Psoas muscle (tissue), 8 donors: Measurements from ENCODE around the gene ZNF337. TPM values are rescaled to one million over a fixed set of nuclear protein-coding genes. Genes with fewer than 3 reads are reported as not detected.
"Not testable (repeated sequence)": the region's sequence is repeated elsewhere in the genome, so short reads cannot be mapped to it uniquely, and the experiment has no call there.

Experiments
- ATAC-seq, 4 donors: fragments of 200-7000 bp; cut with Tn5 transposase; one replicate each; pipeline ENCODE4 v1.9.1; 2020; ENCODE audit warnings: moderate library complexity in 3 of 4, mild to moderate bottlenecking in 2 of 4
- DNase-seq, 2 donors: peaks; one replicate each; pipeline ENCODE4 v3.0.0-alpha.2; 2020
- H3K27ac ChIP-seq: fragments of 200-600 bp; one replicate; pipeline ENCODE4 v1.8.0; 2022
- H3K27me3 ChIP-seq, 3 donors: fragments of 200-600 bp in 1 of 3; one replicate each; pipeline versions ENCODE4 v1.6.1 to v1.8.0; 2013 to 2022; ENCODE audit warnings: low read length in 2 of 3, mild to moderate bottlenecking in 2 of 3, moderate library complexity in 1 of 3; ENCODE audit not compliant: insufficient read depth in 3 of 3
- H3K36me3 ChIP-seq, 2 donors: fragments of 200-600 bp in 1 of 2; one replicate each; pipeline versions ENCODE4 v1.6.1 to v1.8.0; 2013 to 2022; ENCODE audit warnings: low read depth in 1 of 2, mild to moderate bottlenecking in 1 of 2, moderate library complexity in 1 of 2; ENCODE audit not compliant: insufficient read depth in 1 of 2
- H3K4me1 ChIP-seq: fragments of 200-600 bp; one replicate; pipeline ENCODE4 v1.8.0; 2022
- H3K4me3 ChIP-seq: fragments of 200-600 bp; one replicate; pipeline ENCODE4 v1.8.0; 2022; ENCODE audit warnings: mild to moderate bottlenecking
- H3K9me3 ChIP-seq: fragments of 200-600 bp; one replicate; pipeline ENCODE4 v1.8.0; 2022
- WGBS, 3 donors: extraction: QIAGEN DNeasy Blood & Tissue Kit; methylation state at CpG; one replicate each; pipeline versions ENCODE4 v1.1.6 to v1.1.7; 2013; 5-methylcytosine and 5-hydroxymethylcytosine counted together
- intact Hi-C, 2 donors: fragments of 100-400 bp; cut with DNase I; formaldehyde crosslinking; loops; one replicate each; pipeline versions ENCODE4 v1.11.0 to v1.14.2; 2022
- polyA plus RNA-seq, 3 donors: library from polyadenylated mRNA; stranded (reverse); fragments of 200-250 nt; gene quantifications; one replicate each; pipeline ENCODE4 v1.2.3, GENCODE V29; 2013
- total RNA-seq, 4 donors: library from RNA; stranded (reverse); fragmentation: NEBNext Ultra II Directional in 2 of 4; extraction: Animal tissue kit (Norgen Biotek cat#: 25700) in 2 of 4; gene quantifications; one replicate each; pipeline versions ENCODE4 v1.2.1 to v1.2.4, GENCODE V29; 2021 to 2023
- TF ChIP-seq, protein P1 (sequence below): fragments of 200-600 bp; IDR thresholded peaks from one replicate; pipeline ENCODE4 v1.8.0; 2022; ENCODE audit warnings: antibody characterized with exemption
- donor health status: healthy with polysubstance abuse.
- donor health status: DM: no; HTN: no; CAD: no; lungs with moderate emphysema.
- donor health status: Bipolar disorder and iron deficiency.
- donor health status: healthy.
- donor health status: DM: yes; HTN: yes; CAD: no.
- donor health status: DM: no; HTN: no; CAD: no.
- donor health status: DM: no; HTN: no; CAD: no.
- donor health status: DM: yes; HTN: yes; CAD: no.

ZNF337 gene
- total and polyA plus RNA-seq, 7 donors: 4.1 to 12.5 (median 8.0) TPM

- DNase-seq (peak; percentile 63 to 84), ATAC-seq (peak; percentile 97 to 99 (median 99))
- Histone ChIP-seq H3K27me3 (no peaks in the 10 kb centered on the region), H3K4me3 (peak overlapping the region; percentile 17), H3K9me3 (no peaks in the 10 kb centered on the region), H3K36me3 (peaks cover 2 to 16% of the 10 kb centered on the region in 2 donors), H3K27ac (peak overlapping the region; percentile 82), H3K4me1 (peaks cover 19% of the 10 kb centered on the region)
- WGBS, 3 donors: 28 to 30% (median 30%) methylated on average over 8 of the region's 8 CpGs
- intact Hi-C loops: loop anchor here in 1 of 2 donors (5.0 kb wide), 1 partner anchor 64 kb away; the partner anchor contains the start of gene NANP
- TF ChIP-seq, protein P1, sequence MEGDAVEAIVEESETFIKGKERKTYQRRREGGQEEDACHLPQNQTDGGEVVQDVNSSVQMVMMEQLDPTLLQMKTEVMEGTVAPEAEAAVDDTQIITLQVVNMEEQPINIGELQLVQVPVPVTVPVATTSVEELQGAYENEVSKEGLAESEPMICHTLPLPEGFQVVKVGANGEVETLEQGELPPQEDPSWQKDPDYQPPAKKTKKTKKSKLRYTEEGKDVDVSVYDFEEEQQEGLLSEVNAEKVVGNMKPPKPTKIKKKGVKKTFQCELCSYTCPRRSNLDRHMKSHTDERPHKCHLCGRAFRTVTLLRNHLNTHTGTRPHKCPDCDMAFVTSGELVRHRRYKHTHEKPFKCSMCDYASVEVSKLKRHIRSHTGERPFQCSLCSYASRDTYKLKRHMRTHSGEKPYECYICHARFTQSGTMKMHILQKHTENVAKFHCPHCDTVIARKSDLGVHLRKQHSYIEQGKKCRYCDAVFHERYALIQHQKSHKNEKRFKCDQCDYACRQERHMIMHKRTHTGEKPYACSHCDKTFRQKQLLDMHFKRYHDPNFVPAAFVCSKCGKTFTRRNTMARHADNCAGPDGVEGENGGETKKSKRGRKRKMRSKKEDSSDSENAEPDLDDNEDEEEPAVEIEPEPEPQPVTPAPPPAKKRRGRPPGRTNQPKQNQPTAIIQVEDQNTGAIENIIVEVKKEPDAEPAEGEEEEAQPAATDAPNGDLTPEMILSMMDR: no peak
These were observed 10.3 kb downstream of the ZNF337 start for GRCh38 chr20:25686081-25687067.

DNA sequence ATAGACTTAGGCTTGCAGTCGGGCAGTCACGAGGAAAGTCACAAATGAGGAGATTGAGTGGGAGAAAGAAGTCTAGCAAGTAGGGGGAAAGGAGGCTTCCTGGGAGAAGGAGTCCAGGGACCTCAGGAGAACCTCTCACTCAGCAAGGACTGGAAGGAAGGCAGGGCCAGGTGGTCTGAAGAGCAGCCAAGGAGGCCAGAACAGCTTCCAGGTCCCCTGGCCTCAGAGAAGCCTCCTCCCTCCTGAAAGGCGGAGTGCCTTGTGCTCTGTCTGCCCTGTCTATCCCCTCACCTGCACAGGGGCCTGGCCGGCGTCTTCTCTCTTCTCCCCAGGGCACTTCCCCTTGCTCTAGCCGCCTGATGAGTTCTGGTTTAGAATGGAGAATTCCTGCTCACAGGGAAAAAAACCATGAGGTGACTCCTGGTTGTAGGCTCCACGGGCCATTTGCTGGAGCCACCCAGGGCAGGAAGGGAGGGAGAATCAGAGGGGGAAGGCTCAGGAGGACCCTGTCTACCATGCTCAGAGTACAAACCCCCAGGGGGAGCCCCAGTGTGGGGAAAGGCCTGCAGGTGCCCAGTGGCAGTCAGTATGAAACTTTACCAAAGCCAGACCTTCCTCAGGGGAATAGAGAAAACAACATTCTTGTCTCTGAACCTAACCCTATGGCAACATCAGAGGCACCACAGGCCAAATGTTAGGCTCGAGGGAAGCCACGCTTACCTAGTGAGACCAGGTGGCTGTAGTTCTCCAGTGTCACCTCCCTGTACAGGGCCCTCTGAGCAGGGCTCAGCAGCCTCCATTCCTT, 11.2 kb downstream of the ZNF337 start:
- Histone ChIP-seq H3K27ac (peak overlapping the region; percentile 82), H3K36me3 (peaks cover 2 to 25% of the 10 kb centered on the region in 2 donors), H3K9me3 (no peaks in the 10 kb centered on the region), H3K4me3 (no peak overlapping the region), H3K4me1 (peaks cover 19% of the 10 kb centered on the region), H3K27me3 (no peaks in the 10 kb centered on the region)
- ATAC-seq: peak in 3 of 4 donors; percentile 7 to 29 (median 14)
- TF ChIP-seq, protein P1: no peak
- no peak for DNase-seq
- intact Hi-C loops: loop anchor here in 1 of 2 donors (5.0 kb wide), 1 partner anchor 63 kb away; the partner anchor contains the start of gene NANP
- 66 to 82% (median 67%) methylated on average over 8 to 9 of the region's 9 CpGs for WGBS, 3 donors

GRCh38 chr20:25683826-25684225, 12.8 kb downstream of the ZNF337 start:
- not testable (repeated sequence) for ATAC-seq

DNA sequence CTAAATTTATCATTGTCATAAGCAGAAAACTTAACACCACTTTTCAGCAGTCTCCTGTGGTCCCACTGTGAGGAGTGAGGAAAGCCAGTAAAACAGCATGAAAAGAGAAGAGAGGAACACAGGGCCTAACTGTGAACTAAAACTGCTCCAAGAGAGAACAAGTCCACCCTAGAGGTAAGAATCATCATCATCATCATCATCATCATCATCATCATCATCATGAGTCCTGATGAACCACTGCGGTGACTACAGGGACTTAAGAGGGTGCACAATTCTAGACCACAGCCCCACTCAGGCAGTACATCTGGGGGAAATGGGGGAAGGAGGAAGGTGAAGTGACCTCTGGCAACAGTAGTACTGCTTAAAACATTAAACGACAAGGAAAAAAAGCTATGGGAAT, 13.6 kb downstream of the ZNF337 start:
- 84 to 87% (median 85%) methylated on average over 2 of the region's 2 CpGs for WGBS, 3 donors

More at GRCh38 chr20:25683826-25684225, 12.8 kb downstream of the ZNF337 start:
- DNase-seq, H3K27me3 ChIP-seq, H3K4me3 ChIP-seq, intact Hi-C loops, H3K27ac ChIP-seq, H3K9me3 ChIP-seq: not testable (repeated sequence)
- 91 to 99% (median 97%) methylated on average over 3 of the region's 3 CpGs for WGBS, 3 donors
- Histone ChIP-seq H3K36me3 (peaks cover 2 to 39% of the 10 kb centered on the region in 2 donors), H3K4me1 (peaks cover 19% of the 10 kb centered on the region)

More for the DNA sequence above, 13.6 kb downstream of the ZNF337 start:
- H3K27ac ChIP-seq: no peak overlapping the region
- H3K27me3 ChIP-seq: no peaks in the 10 kb centered on the region
- H3K4me1 ChIP-seq: peaks cover 19% of the 10 kb centered on the region
- H3K9me3 ChIP-seq: no peaks in the 10 kb centered on the region
- DNase-seq: no peak
- intact Hi-C loops: no loop called here
- TF ChIP-seq, protein P1: no peak
- ATAC-seq: no peak
- H3K36me3 ChIP-seq: peaks cover 2 to 47% of the 10 kb centered on the region in 2 donors
- H3K4me3 ChIP-seq: no peak overlapping the region
